SH-SY5Y (cell line): ENCODE measurements around the gene ISOC2.

ENCODE experiments used
- GATA2 ChIP-seq: IDR thresholded peaks from 2 replicates; pipeline ENCODE4 v1.6.1; 2011; ENCODE audit warnings: mild to moderate bottlenecking, low read depth, low read length
- GATA3 ChIP-seq: IDR thresholded peaks from 2 replicates; pipeline ENCODE4 v1.6.1; 2011; ENCODE audit warnings: low read depth, mild to moderate bottlenecking, low read length, moderate library complexity

- TF ChIP-seq GATA2, result no peak
- no peak for TF ChIP-seq GATA3
These were observed 12.0 kb downstream of the ISOC2 start for GRCh38 chr19:55449469-55449868.
